Effector memory CD8-positive, alpha-beta T cell (primary cell): Measurements from ENCODE around the gene C1orf122.
A peak's percentile ranks its signal among the peaks of the same experiment; 100 is the strongest.

ENCODE experiments used
- ATAC-seq: fragments of 150-1000 bp; cut with Tn5 transposase; replicated peaks from 2 replicates; pipeline ENCODE4 v1.10.0; 2021; ENCODE audit warnings: mild to moderate bottlenecking, moderate library complexity
- DNase-seq, 3 experiments: peaks; one replicate each; pipeline ENCODE4 v3.0.0; 2021
- H3K27ac Mint-ChIP-seq, 2 donors: one replicate each; pipeline ENCODE4 v1.8.0; 2022; ENCODE audit warnings: mild to moderate bottlenecking in 2 of 2, mixed read lengths in 2 of 2, moderate library complexity in 2 of 2
- H3K27me3 Mint-ChIP-seq, 2 donors: one replicate each; pipeline ENCODE4 v1.8.0; 2022; ENCODE audit warnings: mixed read lengths in 2 of 2
- H3K36me3 Mint-ChIP-seq: one replicate; pipeline ENCODE4 v1.8.0; 2022; ENCODE audit warnings: mild to moderate bottlenecking, moderate library complexity, mixed read lengths; ENCODE audit not compliant: insufficient read depth
- H3K4me1 Mint-ChIP-seq, 2 donors: one replicate each; pipeline ENCODE4 v1.8.0; 2022; ENCODE audit warnings: low read depth in 2 of 2, mixed read lengths in 2 of 2
- H3K4me3 Mint-ChIP-seq, 2 donors: one replicate each; pipeline ENCODE4 v1.8.0; 2022; ENCODE audit warnings: mild to moderate bottlenecking in 2 of 2, mixed read lengths in 2 of 2, moderate library complexity in 2 of 2
- H3K9me3 Mint-ChIP-seq, 2 donors: one replicate each; pipeline ENCODE4 v1.8.0; 2022; ENCODE audit warnings: mixed read lengths in 2 of 2

C1orf122 gene

GRCh38 chr1:37841652-37842051 lies 34.1 kb downstream of the C1orf122 start:
- H3K4me1 Mint-ChIP-seq, result peaks cover 8 to 38% of the 10 kb centered on the region in 2 donors
- no peaks in the 10 kb centered on the region for H3K27me3 Mint-ChIP-seq
- no peak overlapping the region for H3K4me3 Mint-ChIP-seq
- ATAC-seq, result no peak
- peaks cover 33% of the 10 kb centered on the region for H3K36me3 Mint-ChIP-seq
- H3K9me3 Mint-ChIP-seq, result no peaks in the 10 kb centered on the region
- no peak overlapping the region for H3K27ac Mint-ChIP-seq
- DNase-seq, result no peak

GRCh38 chr1:37844536-37844935 lies 36.9 kb downstream of the C1orf122 start:
- H3K4me3 Mint-ChIP-seq, result no peak overlapping the region
- H3K4me1 Mint-ChIP-seq, result peaks cover 12 to 49% of the 10 kb centered on the region in 2 donors
- peak overlapping the region in 1 of 2 donors; percentile 3 for H3K27ac Mint-ChIP-seq
- peaks cover 25% of the 10 kb centered on the region for H3K36me3 Mint-ChIP-seq
- no peaks in the 10 kb centered on the region for H3K27me3 Mint-ChIP-seq
- ATAC-seq (no peak), DNase-seq (no peak)
- no peaks in the 10 kb centered on the region for H3K9me3 Mint-ChIP-seq

- Mint-ChIP-seq H3K36me3 (peaks cover 19% of the 10 kb centered on the region), H3K9me3 (no peaks in the 10 kb centered on the region), H3K4me1 (peaks cover 12 to 49% of the 10 kb centered on the region in 2 donors), H3K27ac (peak overlapping the region; percentile 3 to 83), H3K4me3 (no peak overlapping the region), H3K27me3 (no peaks in the 10 kb centered on the region)
- ATAC-seq (no peak), DNase-seq (no peak)
Measured at GRCh38 chr1:37845049-37845646, 37.6 kb downstream of the C1orf122 start.

GRCh38 chr1:37845786-37846185 lies 38.2 kb downstream of the C1orf122 start:
- Mint-ChIP-seq H3K27ac (peak overlapping the region in 1 of 2 donors; percentile 83), H3K36me3 (peaks cover 13% of the 10 kb centered on the region), H3K27me3 (no peaks in the 10 kb centered on the region), H3K4me3 (no peak overlapping the region), H3K9me3 (no peaks in the 10 kb centered on the region), H3K4me1 (peaks cover 12 to 49% of the 10 kb centered on the region in 2 donors)
- ATAC-seq (no peak), DNase-seq (no peak)

GRCh38 chr1:37846647-37847339 lies 39.2 kb downstream of the C1orf122 start:
- DNase-seq (no peak), ATAC-seq (no peak)
- Mint-ChIP-seq H3K4me3 (peak overlapping the region in 1 of 2 donors; percentile 37), H3K27ac (peak overlapping the region; percentile 46 to 83), H3K36me3 (peaks cover 10% of the 10 kb centered on the region), H3K27me3 (no peaks in the 10 kb centered on the region), H3K9me3 (no peaks in the 10 kb centered on the region), H3K4me1 (peaks cover 12 to 49% of the 10 kb centered on the region in 2 donors)

- H3K36me3 Mint-ChIP-seq, result peaks cover 14% of the 10 kb centered on the region
Measured at GRCh38 chr1:37849480-37849879, 41.9 kb downstream of the C1orf122 start.

GRCh38 chr1:37850352-37850955 lies 42.9 kb downstream of the C1orf122 start:
- Mint-ChIP-seq H3K27ac (no peak overlapping the region), H3K36me3 (peaks cover 18% of the 10 kb centered on the region), H3K9me3 (no peaks in the 10 kb centered on the region), H3K27me3 (no peaks in the 10 kb centered on the region), H3K4me1 (peaks cover 23 to 46% of the 10 kb centered on the region in 2 donors), H3K4me3 (no peak overlapping the region)
- DNase-seq, result no peak
- no peak for ATAC-seq

More at GRCh38 chr1:37849480-37849879, 41.9 kb downstream of the C1orf122 start:
- H3K27ac Mint-ChIP-seq, result no peak overlapping the region
- H3K4me3 Mint-ChIP-seq, result no peak overlapping the region
- H3K4me1 Mint-ChIP-seq, result peaks cover 19 to 47% of the 10 kb centered on the region in 2 donors
- no peaks in the 10 kb centered on the region for H3K9me3 Mint-ChIP-seq
- DNase-seq (no peak), ATAC-seq (no peak)
- no peaks in the 10 kb centered on the region for H3K27me3 Mint-ChIP-seq

GRCh38 chr1:37851262-37851661 lies 43.7 kb downstream of the C1orf122 start:
- Mint-ChIP-seq H3K4me3 (no peak overlapping the region), H3K4me1 (peaks cover 23 to 41% of the 10 kb centered on the region in 2 donors), H3K9me3 (no peaks in the 10 kb centered on the region), H3K27me3 (no peaks in the 10 kb centered on the region), H3K36me3 (peaks cover 22% of the 10 kb centered on the region), H3K27ac (no peak overlapping the region)
- ATAC-seq, result no peak
- DNase-seq, result no peak

GRCh38 chr1:37851782-37852210 lies 44.2 kb downstream of the C1orf122 start:
- Mint-ChIP-seq H3K36me3 (peaks cover 27% of the 10 kb centered on the region), H3K27ac (no peak overlapping the region), H3K4me1 (peaks cover 19 to 36% of the 10 kb centered on the region in 2 donors), H3K27me3 (no peaks in the 10 kb centered on the region), H3K4me3 (no peak overlapping the region), H3K9me3 (no peaks in the 10 kb centered on the region)
- ATAC-seq (peak; percentile 21), DNase-seq (no peak)

GRCh38 chr1:37853157-37853556 lies 45.6 kb downstream of the C1orf122 start:
- peak overlapping the region in 1 of 2 donors; percentile 29 for H3K27ac Mint-ChIP-seq
- H3K4me1 Mint-ChIP-seq, result peaks cover 17 to 35% of the 10 kb centered on the region in 2 donors
- DNase-seq (no peak), ATAC-seq (no peak)
- H3K4me3 Mint-ChIP-seq, result no peak overlapping the region
- H3K27me3 Mint-ChIP-seq, result no peaks in the 10 kb centered on the region
- H3K9me3 Mint-ChIP-seq, result no peaks in the 10 kb centered on the region
- peaks cover 35% of the 10 kb centered on the region for H3K36me3 Mint-ChIP-seq

- Mint-ChIP-seq H3K36me3 (peaks cover 37% of the 10 kb centered on the region), H3K4me3 (no peak overlapping the region), H3K4me1 (peaks cover 21 to 33% of the 10 kb centered on the region in 2 donors), H3K27ac (peak overlapping the region; percentile 23 to 57), H3K9me3 (no peaks in the 10 kb centered on the region), H3K27me3 (no peaks in the 10 kb centered on the region)
- DNase-seq (no peak), ATAC-seq (no peak)
Measured at GRCh38 chr1:37854406-37854805, 46.8 kb downstream of the C1orf122 start.
